DMS114 treated with DMSO at 0.1 percent for 48 hours (cell line): Measurements from ENCODE around the gene CAPZA1.
"Not testable (repeated sequence)": the region's sequence is repeated elsewhere in the genome, so short reads cannot be mapped to it uniquely, and the experiment has no call there.

Source experiments
- DNase-seq: peaks from one replicate; lab custom pipeline; 2025; ENCODE audit not compliant: unreplicated experiment; lab: John Stamatoyannopoulos, UW

The CAPZA1 gene

DNA sequence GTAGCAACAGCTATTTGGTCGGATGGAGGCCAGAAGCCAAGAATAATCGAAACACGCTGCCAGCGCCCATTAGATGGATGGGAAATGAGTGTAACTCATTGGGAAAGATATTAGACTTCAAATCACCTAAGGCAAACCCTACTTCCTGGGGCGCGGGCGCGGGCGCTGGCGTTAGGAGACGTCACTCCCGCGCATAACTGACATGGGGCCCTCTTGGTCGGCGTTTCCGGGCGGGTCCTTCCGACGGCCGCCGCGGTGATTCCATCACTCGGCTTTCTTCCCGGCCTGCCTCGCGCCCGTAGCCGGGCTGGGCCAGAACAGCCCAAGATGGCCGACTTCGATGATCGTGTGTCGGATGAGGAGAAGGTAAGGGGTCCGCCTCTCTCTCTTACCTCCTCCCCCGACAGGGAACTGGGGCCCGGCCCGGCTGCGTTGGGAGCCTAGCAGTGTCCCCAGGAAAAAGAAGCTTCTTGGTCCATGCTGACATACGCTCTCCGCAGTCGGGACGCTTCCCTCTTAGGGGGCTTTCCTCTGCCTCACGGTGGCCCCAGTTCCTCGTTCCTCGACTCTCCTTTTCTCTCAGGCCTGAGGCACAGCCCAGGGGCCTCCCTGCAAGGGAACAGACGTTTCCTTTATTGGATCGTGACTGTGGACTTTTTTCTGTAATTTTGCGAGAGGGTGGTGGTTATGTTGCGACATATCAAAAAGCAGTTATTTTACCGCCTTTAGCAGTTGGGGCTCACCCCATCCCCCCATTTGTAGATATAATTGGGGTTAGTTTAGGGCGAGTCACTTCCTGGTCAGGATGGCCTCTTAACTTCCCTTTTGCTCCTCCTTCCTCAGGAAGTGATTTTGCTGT lies at the start of gene CAPZA1:
Gene CAPZA1 (plus strand): TSS at position 315 of the 859 bp plus-strand sequence. CDS start 13 bp downstream, at position 328.
- DNase-seq: peak; percentile 85

DNA sequence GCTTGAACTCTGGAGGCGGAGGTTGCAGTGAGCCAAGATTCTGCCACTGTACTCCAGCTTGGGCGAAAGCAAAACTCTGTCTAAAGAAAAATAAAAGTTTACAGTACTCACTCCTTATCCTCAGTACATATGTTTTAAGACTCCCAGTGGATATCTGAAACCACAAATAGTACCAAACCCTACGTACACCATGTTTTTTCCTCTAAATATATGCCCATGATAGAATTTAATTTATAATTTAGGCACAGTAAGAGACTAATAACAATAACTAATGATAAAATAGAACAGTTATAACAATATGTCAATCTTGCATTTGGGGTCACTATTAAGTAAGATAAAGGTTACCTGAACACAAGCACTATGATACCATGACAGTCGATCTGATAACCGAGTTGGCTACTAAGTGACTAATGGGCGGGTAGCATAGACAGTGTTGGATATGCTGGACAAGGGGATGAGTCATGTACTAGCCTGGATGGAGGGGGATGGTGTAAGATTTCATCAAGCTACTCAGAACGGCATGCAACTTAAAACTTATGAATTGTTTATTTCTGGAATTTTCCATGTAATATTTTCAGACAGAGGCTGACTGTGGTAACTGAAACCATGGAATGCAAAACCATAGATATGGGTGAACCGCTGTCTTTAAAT lies 44.4 kb upstream of the CAPZA1 start:
- no peak for DNase-seq

DNA sequence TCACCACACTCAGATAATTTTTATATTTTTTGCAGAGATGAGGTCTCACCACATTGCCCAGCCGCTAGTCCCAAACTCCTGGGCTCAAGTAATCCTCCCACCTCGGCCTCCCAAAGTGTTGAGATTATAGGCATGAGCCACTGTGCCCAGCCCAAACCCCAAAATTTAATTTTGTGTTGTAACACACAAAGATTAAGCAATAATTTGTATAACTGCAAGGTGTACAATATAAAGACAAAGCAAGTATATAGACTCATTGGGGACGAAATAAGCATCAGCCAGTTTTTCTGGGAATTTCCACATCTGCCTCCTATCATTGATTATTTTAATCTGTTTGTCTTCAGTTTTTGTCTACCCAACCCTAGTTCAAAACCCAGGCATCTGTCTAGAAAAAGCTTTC lies 43.4 kb upstream of the CAPZA1 start:
- DNase-seq: no peak

DNA sequence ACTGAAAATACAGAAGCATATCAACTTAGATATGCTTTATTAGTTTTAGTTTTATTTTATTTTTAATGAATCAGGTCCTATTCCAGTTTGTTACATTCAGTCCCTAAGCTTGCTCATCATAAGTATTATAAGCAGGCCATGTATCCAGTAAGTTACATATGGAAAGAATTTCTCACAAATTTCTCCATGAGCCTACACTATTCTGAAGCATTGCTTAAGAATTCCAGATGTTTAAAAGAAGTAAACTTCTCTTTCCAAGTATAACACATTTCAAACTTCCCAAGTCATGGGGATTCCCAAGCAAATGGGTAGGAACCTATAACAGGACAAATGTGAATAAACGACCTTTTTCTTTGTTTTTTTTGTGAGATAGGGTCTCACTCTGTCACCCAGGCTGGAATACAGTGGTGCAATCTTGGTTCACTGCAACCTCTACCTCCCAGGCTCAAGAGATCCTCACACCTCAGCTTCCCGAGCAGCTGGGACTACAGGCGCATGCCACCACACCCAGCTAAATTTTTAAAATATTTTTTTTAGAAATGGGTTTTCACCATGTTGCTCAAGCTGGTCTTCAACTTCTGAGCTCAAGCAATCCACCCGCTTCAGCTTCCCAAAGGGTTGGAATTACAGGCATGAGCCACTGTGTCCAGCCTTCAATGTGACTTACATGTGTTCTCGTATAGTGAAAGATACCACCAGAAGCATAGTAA lies 39.7 kb upstream of the CAPZA1 start:
- no peak for DNase-seq

GRCh38 chr1:112581586-112582192 lies 37.9 kb upstream of the CAPZA1 start:
- DNase-seq: no peak

- DNase-seq: no peak
Measured at GRCh38 chr1:112583366-112583765, 36.3 kb upstream of the CAPZA1 start.

DNA sequence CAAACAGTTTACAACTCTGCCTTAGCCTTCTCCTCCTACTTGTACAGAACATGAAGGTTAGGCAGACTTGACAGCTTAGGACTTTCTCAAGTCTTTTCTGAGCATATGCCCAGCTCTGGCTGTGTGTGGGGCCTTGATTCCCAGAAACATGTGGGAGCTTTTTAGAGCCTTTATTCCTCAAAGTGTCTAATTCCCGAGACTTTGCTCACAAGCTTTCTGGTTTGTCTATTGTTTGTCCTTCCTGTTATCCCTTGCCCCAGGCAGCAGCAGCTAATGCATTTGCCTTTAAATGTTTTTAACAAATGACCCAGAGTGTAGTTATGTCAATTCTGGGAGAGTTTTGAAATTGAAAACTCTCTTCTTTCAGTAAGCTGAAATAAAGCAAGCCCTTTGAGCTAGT lies 29.9 kb upstream of the CAPZA1 start:
- DNase-seq: no peak

DNA sequence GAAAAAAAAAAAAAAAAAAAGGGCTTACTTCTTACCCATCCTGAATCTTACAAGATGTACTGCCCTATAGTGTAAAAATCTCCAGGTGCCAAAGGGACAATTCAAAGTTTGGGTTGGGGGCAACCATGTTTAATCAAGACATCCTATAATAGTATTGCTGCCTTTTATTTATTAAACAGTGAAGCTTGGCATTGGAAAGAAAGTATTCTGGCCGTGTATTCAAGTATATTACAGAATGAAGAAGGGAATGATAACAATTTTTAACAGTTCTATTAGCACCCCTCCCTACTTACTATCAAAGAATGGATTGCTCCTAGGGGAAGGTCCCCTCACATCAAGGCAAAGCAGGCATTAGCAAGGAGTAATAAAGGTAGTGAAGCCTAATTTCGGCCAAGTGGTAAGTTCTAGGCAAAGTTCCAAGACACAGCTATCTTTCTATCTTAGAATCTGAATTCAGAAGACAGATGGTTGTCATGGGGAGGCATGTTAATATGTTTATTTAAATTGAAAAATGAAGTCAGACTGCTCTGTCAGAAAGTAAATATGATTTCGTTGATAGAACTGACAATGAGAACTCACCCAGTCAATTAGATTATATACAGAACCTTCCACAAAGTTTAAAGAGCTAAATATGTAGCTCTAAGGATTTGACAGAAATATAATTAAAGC lies 25.3 kb upstream of the CAPZA1 start:
- DNase-seq: no peak

DNA sequence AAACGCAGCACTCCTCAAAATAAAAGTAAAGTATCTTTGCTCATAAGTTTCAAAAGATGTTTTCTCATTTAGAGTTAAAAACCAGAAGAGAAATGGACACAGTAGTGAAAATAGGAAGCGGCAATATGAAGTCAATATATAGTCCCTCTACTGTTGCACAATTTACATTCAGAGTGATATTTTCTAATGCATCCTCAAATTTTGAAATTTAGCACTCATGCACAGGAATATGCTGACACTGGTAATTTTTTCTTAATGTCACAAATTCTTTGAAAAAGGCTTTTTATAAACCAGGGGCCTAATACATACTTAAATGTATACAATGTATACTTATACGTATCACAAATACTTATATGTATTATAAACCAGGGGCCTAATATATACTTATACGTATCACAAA lies 20.2 kb upstream of the CAPZA1 start:
- no peak for DNase-seq

GRCh38 chr1:112603012-112603411 lies 16.6 kb upstream of the CAPZA1 start:
- DNase-seq: no peak

DNA sequence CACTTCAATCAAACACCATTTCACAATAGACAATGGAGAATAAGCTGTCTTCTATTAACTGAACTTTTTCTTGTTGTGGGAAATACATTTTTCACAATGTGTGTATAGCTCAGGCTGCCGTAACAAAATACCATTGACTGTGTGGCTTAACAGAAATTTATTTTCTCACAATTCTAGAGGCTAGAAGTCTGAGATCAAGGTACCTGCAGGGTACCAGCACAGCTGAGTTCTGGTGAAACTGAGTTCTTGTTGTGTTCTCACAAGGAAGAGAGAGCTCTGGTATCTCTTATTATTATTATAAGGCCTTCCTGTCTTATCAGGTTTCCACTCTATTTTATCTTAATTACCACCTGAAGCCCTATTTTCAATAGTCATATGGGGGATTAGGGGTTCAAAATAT lies 16.1 kb upstream of the CAPZA1 start:
- no peak for DNase-seq

DNA sequence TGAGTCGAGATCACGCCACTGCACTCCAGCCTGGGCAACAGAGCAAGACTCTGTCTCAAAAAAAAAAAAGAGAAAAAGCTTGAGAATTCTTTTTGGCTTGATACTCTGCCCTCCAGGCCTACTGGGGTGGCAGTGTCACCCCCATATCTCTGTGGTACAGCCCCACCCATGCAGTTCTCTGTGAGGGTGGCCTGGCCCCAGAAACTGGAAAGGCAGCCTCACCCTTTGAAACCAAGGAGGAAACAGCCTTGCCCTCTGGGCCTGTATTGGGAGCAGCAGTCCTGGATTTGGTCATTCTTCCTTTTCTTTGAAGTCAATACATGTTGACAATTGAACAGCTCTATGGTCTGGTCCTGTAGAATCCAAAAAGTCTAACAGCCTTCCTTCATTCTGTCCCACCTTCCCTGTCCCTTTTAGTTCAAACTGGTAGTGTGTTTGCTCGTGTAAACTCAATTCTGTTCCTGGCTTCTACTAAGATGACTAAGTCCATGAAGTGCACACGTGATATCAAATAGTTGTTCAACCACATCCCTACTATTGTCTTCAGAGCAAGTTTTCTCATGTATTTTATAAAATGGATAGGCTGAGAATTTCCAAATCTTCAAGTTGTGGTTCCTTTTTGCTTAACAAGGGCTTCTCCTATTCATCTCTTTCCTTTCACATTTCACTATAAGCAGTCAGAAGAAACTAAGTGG lies 13.9 kb upstream of the CAPZA1 start:
- DNase-seq: no peak

DNA sequence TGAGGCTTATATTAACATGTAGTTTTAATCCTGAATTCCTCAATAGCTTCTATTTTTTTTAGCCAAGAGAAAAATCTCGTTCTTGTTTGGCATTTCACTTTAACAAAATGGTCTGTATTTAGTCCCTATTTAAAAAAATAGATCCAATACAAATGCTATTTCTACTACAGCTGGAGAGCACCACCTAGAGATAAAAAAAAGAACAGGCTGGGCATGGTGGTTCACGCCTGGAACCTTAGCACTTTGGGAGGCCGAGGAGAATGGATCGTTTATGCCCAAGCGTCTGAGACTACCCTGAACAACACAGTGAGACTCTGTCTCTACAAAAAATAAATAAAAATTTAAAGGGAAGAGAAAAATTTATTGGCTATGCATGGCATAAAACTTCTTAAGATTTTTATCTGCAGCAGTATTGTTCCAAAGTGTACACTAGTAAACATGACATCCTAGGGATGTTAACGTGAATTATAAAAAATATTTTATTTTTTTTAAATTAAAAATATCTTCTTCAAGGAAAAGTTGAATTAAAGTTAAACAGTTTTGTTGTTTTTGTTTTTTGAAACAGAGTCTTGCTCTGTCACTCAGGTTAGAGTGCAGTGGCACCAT lies 5.1 kb upstream of the CAPZA1 start:
- peak; percentile 40 for DNase-seq

- peak; percentile 33 for DNase-seq
Measured at GRCh38 chr1:112618114-112618720, 1.4 kb upstream of the CAPZA1 start.

DNA sequence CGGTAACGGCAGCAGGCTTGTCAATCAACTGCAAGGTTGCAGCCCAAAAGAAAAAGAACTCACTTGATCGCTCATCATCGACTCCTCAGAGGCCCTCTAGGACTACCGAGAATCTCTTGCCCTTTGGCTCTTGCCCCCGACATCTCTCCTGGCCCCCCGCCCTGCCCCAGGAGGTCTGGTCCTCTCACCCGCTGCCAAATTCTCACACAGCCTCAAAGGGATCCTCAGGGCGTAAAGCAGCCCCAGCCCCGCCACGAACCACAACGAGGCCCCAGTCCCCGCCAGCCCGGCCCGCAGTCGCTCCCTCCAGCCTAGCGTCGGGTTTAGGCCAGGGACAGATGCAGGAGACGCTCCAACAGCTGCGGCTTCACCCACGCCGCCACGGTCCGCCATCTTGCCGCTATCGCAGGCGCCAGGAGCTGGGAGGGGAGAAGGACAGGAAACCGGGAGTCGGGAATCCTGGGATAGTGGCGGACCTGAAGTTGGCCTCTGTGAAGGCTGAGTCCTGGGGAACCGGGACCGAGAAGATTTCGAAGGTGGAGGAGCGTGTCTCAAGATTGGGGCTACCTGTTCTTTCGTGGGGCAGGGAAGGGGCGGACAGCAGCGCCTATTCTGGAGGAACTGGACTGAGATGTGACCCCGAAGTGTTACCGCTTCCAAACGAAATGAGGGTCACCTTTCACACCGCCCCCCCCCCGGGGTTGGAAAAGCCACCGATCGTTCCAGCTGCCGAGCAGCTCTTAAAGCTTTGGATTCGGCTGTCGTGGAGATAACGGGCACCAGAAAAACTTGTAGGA lies 713 bp upstream of the CAPZA1 start, which contains the start of gene ST7L:
Gene ST7L (minus strand): TSS at position 421 of the 797 bp plus-strand sequence. CDS start 28 bp downstream, at position 393.
- DNase-seq: peak; percentile 66

DNA sequence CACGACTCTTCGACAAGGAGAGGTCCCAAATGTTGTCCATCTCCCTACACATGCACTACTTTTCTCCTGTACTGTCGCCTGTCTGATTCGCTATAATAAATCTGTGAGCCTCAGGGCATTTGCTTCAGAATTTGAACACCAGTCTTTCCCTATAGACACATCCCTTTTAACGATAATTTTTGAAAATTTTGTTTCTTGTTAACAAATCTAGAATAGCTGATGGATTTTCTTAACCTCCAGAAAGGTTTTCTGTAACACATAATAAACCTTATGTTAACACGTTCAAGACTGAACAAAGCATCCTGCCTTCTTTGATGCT lies 704 bp downstream of the CAPZA1 start:
- no peak for DNase-seq

DNA sequence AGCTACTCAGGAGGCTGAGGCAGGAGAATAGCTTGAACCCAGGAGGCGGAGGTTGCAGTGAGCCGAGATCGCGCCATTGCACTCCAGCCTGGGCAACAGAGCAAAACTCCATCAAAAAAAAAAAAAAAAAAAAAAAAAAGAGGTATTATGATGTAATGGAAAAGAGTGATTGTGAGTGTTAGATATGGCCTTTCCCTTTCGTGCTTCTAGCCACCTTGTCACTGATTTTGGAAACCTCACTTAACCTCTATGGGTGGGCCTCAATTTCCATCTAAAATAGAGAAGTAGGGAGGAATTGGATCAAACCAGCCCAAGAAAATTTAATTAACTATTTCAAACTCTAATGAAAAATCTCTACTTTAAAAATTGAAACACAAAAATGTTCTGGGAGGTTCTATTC lies 4.9 kb downstream of the CAPZA1 start:
- DNase-seq: not testable (repeated sequence)

DNA sequence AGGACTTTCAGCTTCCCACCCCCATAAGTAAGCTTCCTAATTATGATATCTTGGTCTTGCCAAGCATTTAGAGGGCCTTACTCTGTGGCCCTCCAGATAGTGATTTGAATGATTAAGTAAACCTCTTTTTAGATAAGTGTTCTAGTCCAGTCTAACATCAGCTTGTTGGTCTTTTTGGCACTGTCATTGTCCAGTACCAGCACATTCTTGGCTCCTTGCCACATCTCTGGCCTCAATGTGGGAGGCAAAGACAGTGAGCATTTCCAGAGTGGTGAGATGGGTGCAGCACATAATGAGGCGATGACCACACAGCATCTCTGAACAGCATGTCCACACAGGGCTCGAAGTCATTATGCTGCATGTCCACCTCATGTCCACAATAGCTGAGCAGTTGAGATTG lies 6.1 kb downstream of the CAPZA1 start:
- no peak for DNase-seq

DNA sequence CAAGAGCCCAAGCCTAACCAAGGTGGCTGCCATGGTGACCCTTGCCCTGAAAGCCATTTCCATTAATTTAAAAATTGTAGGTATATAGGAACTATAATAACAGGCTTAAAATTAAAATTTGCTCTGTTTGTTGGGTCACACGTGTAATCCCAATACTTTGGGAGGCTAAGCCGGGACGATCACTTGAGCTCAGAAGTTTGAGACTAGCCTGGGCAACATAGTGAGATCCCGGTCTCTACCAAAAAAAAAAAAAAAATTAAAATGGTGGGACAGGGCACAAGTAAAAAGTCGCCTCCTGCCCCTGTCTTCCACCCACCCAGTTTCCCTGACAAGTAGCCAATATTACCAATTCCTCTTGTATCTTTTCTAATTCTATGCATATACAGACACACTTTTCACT lies 6.6 kb downstream of the CAPZA1 start:
- DNase-seq: no peak
